Gastrocnemius medialis (tissue), 4 donors: ENCODE data around the gene GNPNAT1. TPM values are rescaled to one million over a fixed set of nuclear protein-coding genes. Genes with fewer than 3 reads are reported as not detected.

ENCODE experiments used
- total RNA-seq, 4 donors: library from RNA; depleted of rRNA; stranded (reverse); fragments of >200 nt; gene quantifications; one replicate each; pipeline versions ENCODE4 v1.1.0 to v1.2.3, GENCODE V29; 2016

Gene GNPNAT1
- total RNA-seq, 4 donors from 2014 or later: 10.0 to 19.4 (median 12.4) TPM

Other genes with a start within 250 kb of the GNPNAT1 start
- 1 to 10 TPM; 2.4 to 4.0 (median 2.9) TPM for gene TXNDC16, start 239.1 kb downstream of the GNPNAT1 start, total RNA-seq
- under 1 TPM in 3 of 4 donors, not detected in 1; 0.10 to 0.42 (median 0.38) TPM for gene GPR137C, start 238.8 kb downstream of the GNPNAT1 start, total RNA-seq
- gene ERO1A, start 96.0 kb downstream of the GNPNAT1 start, total RNA-seq: 10 to 100 TPM; 11.9 to 25.6 (median 19.1) TPM
- 100 to 1,000 TPM; 158 to 251 (median 178) TPM for gene PSMC6, start 84.4 kb downstream of the GNPNAT1 start, total RNA-seq
- gene STYX, start 61.4 kb downstream of the GNPNAT1 start, total RNA-seq: 10 to 100 TPM; 17.1 to 30.7 (median 20.3) TPM
- 10 to 100 TPM; 44.0 to 75.9 (median 59.7) TPM for gene FERMT2, start 159.4 kb upstream of the GNPNAT1 start, total RNA-seq